HCT116 (cell line): Measurements from ENCODE around the gene DYNLT3.

Experiments
- CEBPB ChIP-seq: IDR thresholded peaks from 2 replicates; pipeline ENCODE4 v1.6.1; 2012; ENCODE audit warnings: low read depth
- EGR1 ChIP-seq: IDR thresholded peaks from 2 replicates; pipeline ENCODE4 v1.6.1; 2012; ENCODE audit warnings: low read depth
- EZH2 ChIP-seq: fragments of 200-600 bp; sonication (generic); IDR thresholded peaks from 2 replicates; pipeline ENCODE4 v1.6.1; 2017; ENCODE audit warnings: antibody characterized with exemption, mixed run types
- EZH2phosphoT487 ChIP-seq: fragments of 200-600 bp; IDR thresholded peaks from 2 replicates; pipeline ENCODE4 v1.6.1; 2018; ENCODE audit warnings: antibody characterized with exemption, borderline replicate concordance
- POLR2A ChIP-seq: IDR thresholded peaks from 2 replicates; pipeline ENCODE4 v1.7.0; 2011; ENCODE audit warnings: borderline replicate concordance; ENCODE audit not compliant: insufficient read depth, insufficient read length; ENCODE audit errors: extremely low read depth
- POLR2AphosphoS5 ChIP-seq: IDR thresholded peaks from 2 replicates; pipeline ENCODE4 v1.6.1; 2011; ENCODE audit warnings: mild to moderate bottlenecking, low read depth, low read length, moderate library complexity
- SIN3A ChIP-seq: IDR thresholded peaks from 2 replicates; pipeline ENCODE4 v1.6.1; 2012; ENCODE audit warnings: low read depth
- ZNF274 ChIP-seq: fragments of 200-500 bp; sonication (Bioruptor generic); IDR thresholded peaks from 2 replicates; pipeline ENCODE4 v1.6.1; 2014; ENCODE audit warnings: mild to moderate bottlenecking, low read depth, low read length, inconsistent platforms
- TF ChIP-seq, protein P1 (sequence below), 3 experiments: fragments of 200-600 bp in 1 of 3; sonication (generic) in 1 of 3; IDR thresholded peaks in 2 of 3; conservative IDR thresholded peaks in 1 of 3; 2 replicates each; pipeline ENCODE4 v1.5.1; 2012 to 2017; ENCODE audit warnings: low read depth in 2 of 3, low read length in 2 of 3, antibody characterized with exemption in 1 of 3, borderline replicate concordance in 1 of 3, control low read depth in 1 of 3, mild to moderate bottlenecking in 1 of 3, mixed read lengths in 1 of 3, mixed run types in 1 of 3, moderate library complexity in 1 of 3; ENCODE audit not compliant: insufficient read depth in 1 of 3
- TF ChIP-seq, protein P2 (sequence below): IDR thresholded peaks from 2 replicates; pipeline ENCODE4 v1.6.1; 2012

DNA sequence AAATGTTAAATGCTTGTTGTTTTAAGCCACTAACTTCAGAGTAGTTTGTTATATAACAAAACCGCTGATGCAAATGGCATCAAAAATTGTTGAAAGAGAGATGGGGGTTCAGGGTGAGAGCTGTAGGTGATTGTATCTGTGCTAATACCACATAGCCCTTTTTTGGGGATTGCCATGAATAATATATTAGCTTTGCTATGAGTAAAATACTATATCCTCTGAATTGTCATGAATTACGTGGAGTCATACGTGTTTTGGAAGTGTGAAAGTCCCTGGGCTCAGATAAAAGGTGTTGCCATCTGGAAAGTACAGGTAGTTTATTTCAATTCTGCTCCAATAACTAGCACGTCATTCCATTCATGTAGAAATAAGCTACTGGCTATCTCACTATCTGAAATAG, 30.6 kb downstream of the DYNLT3 start:
- TF ChIP-seq POLR2A (no peak), POLR2AphosphoS5 (no peak), ZNF274 (no peak), EGR1 (no peak), EZH2 (no peak), EZH2phosphoT487 (no peak), CEBPB (no peak), SIN3A (no peak)
- TF ChIP-seq, protein P1, sequence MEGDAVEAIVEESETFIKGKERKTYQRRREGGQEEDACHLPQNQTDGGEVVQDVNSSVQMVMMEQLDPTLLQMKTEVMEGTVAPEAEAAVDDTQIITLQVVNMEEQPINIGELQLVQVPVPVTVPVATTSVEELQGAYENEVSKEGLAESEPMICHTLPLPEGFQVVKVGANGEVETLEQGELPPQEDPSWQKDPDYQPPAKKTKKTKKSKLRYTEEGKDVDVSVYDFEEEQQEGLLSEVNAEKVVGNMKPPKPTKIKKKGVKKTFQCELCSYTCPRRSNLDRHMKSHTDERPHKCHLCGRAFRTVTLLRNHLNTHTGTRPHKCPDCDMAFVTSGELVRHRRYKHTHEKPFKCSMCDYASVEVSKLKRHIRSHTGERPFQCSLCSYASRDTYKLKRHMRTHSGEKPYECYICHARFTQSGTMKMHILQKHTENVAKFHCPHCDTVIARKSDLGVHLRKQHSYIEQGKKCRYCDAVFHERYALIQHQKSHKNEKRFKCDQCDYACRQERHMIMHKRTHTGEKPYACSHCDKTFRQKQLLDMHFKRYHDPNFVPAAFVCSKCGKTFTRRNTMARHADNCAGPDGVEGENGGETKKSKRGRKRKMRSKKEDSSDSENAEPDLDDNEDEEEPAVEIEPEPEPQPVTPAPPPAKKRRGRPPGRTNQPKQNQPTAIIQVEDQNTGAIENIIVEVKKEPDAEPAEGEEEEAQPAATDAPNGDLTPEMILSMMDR (IDR thresholded peaks at IDR 0.05 in 2 of 3, conservative IDR thresholded peaks at IDR 0.05 in 1 of 3; ENCODE audit: borderline replicate concordance in 1 of 3, insufficient read depth in 1 of 3, low read depth in 2 of 3, low read length in 2 of 3) = no peak
- TF ChIP-seq, protein P2, sequence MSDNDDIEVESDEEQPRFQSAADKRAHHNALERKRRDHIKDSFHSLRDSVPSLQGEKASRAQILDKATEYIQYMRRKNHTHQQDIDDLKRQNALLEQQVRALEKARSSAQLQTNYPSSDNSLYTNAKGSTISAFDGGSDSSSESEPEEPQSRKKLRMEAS = no peak
